Ectodermal cell (in vitro differentiated cells): ENCODE results near the gene TSSK2.

Experiments used
- H3K27ac ChIP-seq: 2 replicates; pipeline ENCODE4 v1.7.0; 2013; ENCODE audit warnings: mild to moderate bottlenecking, low read depth, low read length; ENCODE audit not compliant: insufficient read depth, poor library complexity, severe bottlenecking
- H3K27me3 ChIP-seq: 2 replicates; pipeline ENCODE4 v1.7.0; 2013; ENCODE audit warnings: mild to moderate bottlenecking, low read length; ENCODE audit not compliant: insufficient read depth, control insufficient read depth, poor library complexity, severe bottlenecking
- H3K36me3 ChIP-seq: one replicate; pipeline ENCODE4 v1.7.0; 2013; ENCODE audit warnings: low read length; ENCODE audit not compliant: control insufficient read depth, insufficient read depth
- H3K4me1 ChIP-seq: one replicate; pipeline ENCODE4 v1.7.0; 2013; ENCODE audit warnings: low read length; ENCODE audit not compliant: control insufficient read depth, insufficient read depth
- H3K4me3 ChIP-seq: 2 replicates; pipeline ENCODE4 v1.7.0; 2013; ENCODE audit warnings: low read depth, low read length, control low read depth; ENCODE audit not compliant: insufficient read depth
- H3K9me3 ChIP-seq: 2 replicates; pipeline ENCODE4 v1.7.0; 2013; ENCODE audit warnings: mild to moderate bottlenecking, low read length, moderate library complexity; ENCODE audit not compliant: control insufficient read depth
- WGBS, 2 experiments: methylation state at CpG; one replicate each; pipeline ENCODE4 v1.1.7; 2013; ENCODE audit warnings: missing lambda C conversion rate in 2 of 2; 5-methylcytosine and 5-hydroxymethylcytosine counted together

Gene TSSK2

DNA sequence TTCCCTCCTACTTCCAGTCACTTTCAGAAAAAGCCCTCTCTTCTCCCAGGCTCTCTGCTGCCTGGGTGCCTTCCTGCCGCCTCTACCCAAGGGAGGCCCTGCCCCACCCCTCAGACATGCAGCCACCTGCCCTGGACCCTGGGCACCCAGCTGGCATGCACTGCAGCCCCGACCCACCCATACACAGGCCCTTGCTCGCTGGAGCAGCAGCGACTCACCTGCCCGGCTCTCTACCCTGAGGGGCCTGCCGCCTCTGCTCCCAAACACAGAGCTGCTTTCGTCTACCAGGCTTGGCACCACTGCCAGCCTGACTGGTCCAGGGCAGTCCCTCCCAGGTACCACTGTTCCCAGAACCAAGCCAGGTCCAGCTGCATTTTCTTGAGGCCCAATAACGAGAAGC, 1.2 kb upstream of the TSSK2 start:
- Histone ChIP-seq H3K27me3 (no peaks in the 10 kb centered on the region), H3K27ac (no peak overlapping the region), H3K4me1 (no peaks in the 10 kb centered on the region), H3K36me3 (no peaks in the 10 kb centered on the region), H3K9me3 (no peaks in the 10 kb centered on the region), H3K4me3 (no peak overlapping the region)
- WGBS, 2 experiments: 85 to 87% methylated on average over 8 of the region's 8 CpGs

DNA sequence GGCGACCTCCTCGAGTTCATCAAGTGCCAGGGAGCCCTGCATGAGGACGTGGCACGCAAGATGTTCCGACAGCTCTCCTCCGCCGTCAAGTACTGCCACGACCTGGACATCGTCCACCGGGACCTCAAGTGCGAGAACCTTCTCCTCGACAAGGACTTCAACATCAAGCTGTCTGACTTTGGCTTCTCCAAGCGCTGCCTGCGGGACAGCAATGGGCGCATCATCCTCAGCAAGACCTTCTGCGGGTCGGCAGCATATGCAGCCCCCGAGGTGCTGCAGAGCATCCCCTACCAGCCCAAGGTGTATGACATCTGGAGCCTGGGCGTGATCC, 542 bp downstream of the TSSK2 start:
- no peaks in the 10 kb centered on the region for H3K9me3 ChIP-seq
- H3K27ac ChIP-seq: no peak overlapping the region
- WGBS, 2 experiments: 96 to 97% methylated on average over 19 of the region's 19 CpGs

DNA sequence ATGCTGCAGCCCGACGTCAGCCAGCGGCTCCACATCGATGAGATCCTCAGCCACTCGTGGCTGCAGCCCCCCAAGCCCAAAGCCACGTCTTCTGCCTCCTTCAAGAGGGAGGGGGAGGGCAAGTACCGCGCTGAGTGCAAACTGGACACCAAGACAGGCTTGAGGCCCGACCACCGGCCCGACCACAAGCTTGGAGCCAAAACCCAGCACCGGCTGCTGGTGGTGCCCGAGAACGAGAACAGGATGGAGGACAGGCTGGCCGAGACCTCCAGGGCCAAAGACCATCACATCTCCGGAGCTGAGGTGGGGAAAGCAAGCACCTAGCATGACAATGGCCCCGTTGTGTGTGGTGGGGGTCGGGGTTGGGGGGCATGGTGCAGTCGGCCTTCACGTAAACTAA, 1.0 kb downstream of the TSSK2 start:
- Histone ChIP-seq H3K4me3 (no peak overlapping the region), H3K9me3 (no peaks in the 10 kb centered on the region), H3K4me1 (no peaks in the 10 kb centered on the region), H3K27me3 (no peaks in the 10 kb centered on the region), H3K27ac (no peak overlapping the region), H3K36me3 (no peaks in the 10 kb centered on the region)
- WGBS, 2 experiments: 94% methylated on average over 20 of the region's 20 CpGs

More for the DNA sequence above, 542 bp downstream of the TSSK2 start:
- Histone ChIP-seq H3K27me3 (no peaks in the 10 kb centered on the region), H3K4me1 (no peaks in the 10 kb centered on the region), H3K4me3 (no peak overlapping the region), H3K36me3 (no peaks in the 10 kb centered on the region)

DNA sequence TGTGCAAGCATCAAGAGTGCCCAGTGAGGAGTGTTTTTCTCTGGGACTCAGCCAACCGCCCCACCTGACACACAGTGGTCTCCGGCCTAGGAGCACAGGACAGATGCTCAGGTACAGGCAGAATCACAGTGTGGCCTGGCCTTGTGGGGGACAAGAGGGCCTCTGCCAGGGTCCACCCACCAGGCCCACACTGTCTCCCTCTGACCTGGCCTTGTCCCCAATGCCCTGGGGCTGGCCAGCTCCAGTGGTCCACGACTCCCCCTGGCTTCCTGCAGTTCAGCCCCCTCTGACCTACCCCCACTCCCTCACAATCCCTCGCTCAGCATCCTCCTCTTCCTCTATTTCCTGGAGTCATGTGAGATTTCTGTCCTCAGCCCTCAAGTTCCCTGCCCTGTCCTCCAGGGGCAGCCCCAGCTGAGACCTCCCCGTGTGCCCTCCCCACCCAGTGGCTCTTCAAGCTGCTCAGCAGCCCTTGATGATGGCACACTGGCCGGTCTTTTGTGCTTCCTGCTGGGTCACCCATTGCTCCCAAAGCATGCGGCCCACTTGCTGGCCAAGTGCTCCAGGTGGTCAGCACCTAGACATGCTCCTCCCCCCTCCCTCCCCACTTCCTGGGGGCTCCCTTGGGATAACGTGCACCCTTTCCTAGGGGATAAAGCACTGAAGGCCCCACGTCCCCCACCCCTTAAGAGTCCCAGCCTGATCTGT, 1.7 kb downstream of the TSSK2 start:
- Histone ChIP-seq H3K4me3 (no peak overlapping the region), H3K36me3 (no peaks in the 10 kb centered on the region), H3K27me3 (no peaks in the 10 kb centered on the region), H3K9me3 (no peaks in the 10 kb centered on the region), H3K4me1 (no peaks in the 10 kb centered on the region), H3K27ac (no peak overlapping the region)
- 95% methylated on average over 9 of the region's 9 CpGs for WGBS, 2 experiments

DNA sequence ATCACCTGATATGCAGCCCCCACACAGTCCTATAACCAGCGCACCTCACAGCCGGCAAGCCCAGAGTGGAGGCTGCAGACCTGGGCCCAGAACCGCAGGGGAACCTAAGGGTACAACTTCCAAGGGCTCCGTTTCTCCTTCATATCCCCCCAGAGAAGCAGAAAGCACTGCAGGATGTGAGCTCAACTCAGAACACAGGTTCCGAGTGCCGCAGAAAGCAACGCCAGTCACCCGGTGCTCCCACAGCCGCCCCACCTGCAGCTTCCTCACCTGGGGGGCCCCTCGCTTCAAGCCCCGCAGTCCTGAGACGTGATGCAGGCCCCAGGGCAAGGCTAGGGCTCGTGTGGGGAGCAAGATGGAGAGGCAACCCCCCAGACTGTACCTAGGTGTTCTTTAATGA, 2.5 kb downstream of the TSSK2 start:
- Histone ChIP-seq H3K36me3 (no peaks in the 10 kb centered on the region), H3K4me3 (no peak overlapping the region), H3K4me1 (no peaks in the 10 kb centered on the region), H3K27ac (no peak overlapping the region), H3K9me3 (no peaks in the 10 kb centered on the region), H3K27me3 (no peaks in the 10 kb centered on the region)
- WGBS, 2 experiments: 95 to 96% methylated on average over 13 of the region's 13 CpGs

DNA sequence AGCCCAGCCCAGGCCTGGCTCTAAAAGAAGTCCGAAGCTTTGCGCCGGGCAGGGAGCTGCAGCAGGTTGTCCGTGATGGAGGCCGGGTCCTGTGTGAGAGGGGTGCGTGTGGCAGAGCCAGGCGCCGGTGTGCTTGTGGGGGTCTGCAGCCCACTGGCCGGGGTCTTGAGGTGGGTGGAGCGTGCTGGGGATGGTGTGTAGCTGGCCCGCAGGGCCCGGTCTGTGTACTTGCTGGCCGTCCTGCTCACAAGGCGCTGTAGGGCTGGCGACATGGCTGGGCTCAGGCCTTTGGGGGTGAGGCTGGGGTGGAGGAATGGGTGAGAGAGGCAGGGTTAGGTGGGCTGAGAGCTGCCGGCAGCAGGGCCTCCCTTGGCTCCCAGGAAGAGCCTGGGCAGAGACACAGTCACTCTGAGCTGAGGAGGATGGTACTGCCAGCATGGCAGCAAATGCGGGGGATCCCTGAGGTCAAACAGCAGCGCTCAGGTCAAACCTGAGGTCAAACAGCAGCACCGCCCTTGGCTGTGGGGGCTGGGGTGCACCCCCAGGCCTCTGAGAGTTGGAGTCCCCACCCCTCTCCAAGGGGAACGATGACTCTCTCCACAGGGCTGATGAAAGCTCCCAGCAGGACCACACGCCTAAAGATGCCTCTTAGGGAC, 3.2 kb downstream of the TSSK2 start:
- Histone ChIP-seq H3K36me3 (peaks cover 3% of the 10 kb centered on the region), H3K4me3 (no peak overlapping the region), H3K27ac (no peak overlapping the region), H3K9me3 (no peaks in the 10 kb centered on the region), H3K27me3 (no peaks in the 10 kb centered on the region), H3K4me1 (no peaks in the 10 kb centered on the region)
- 93 to 95% methylated on average over 21 of the region's 21 CpGs for WGBS, 2 experiments

DNA sequence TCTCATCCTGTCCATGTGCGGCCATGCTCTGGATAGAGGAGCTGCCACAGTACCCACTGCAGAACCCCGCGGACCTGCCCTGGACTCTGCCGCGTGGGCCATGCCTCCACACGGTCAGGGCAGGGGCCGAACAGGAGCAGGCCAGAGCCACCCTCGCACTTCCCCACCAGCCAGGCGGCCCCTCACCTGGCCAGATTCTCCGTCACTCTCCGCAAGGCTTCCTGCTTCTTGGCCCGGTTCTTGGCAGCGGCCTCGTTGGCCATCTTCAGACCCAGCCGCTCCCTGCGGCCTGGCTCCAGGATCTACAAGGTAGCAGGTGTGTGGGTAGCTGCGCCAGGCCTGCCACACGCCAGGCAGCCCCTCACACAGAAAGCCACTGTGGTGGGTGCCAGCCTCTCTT, 3.8 kb downstream of the TSSK2 start:
- H3K27me3 ChIP-seq: no peaks in the 10 kb centered on the region
- no peaks in the 10 kb centered on the region for H3K9me3 ChIP-seq
- no peaks in the 10 kb centered on the region for H3K4me1 ChIP-seq
- H3K27ac ChIP-seq: no peak overlapping the region
- peaks cover 7% of the 10 kb centered on the region for H3K36me3 ChIP-seq
- no peak overlapping the region for H3K4me3 ChIP-seq
- WGBS, 2 experiments: 94 to 95% methylated on average over 18 of the region's 18 CpGs

DNA sequence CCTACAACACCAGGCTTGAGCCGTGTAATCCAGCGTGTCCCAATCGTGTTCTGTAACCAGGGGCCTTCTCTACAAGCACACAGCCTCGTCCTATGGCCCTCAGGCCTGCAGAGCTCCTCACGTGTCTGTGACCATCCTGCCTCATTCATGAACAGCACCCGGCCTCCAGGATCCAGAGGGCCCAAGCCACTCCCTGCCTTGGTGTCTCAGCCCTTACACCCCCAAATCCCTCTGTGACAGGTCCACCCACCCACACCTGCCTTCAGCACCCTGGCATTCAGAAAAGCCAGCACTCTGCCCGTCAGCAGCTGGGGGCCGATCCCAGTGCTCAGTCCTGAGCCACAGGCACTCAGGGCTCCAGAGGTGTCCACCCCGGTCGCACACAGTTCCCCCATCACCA, 5.8 kb downstream of the TSSK2 start:
- no peak overlapping the region for H3K4me3 ChIP-seq
- whole genome bisulfite sequencing, 2 experiments: 93 to 94% methylated on average over 10 of the region's 10 CpGs
- peaks cover 12% of the 10 kb centered on the region for H3K36me3 ChIP-seq

DNA sequence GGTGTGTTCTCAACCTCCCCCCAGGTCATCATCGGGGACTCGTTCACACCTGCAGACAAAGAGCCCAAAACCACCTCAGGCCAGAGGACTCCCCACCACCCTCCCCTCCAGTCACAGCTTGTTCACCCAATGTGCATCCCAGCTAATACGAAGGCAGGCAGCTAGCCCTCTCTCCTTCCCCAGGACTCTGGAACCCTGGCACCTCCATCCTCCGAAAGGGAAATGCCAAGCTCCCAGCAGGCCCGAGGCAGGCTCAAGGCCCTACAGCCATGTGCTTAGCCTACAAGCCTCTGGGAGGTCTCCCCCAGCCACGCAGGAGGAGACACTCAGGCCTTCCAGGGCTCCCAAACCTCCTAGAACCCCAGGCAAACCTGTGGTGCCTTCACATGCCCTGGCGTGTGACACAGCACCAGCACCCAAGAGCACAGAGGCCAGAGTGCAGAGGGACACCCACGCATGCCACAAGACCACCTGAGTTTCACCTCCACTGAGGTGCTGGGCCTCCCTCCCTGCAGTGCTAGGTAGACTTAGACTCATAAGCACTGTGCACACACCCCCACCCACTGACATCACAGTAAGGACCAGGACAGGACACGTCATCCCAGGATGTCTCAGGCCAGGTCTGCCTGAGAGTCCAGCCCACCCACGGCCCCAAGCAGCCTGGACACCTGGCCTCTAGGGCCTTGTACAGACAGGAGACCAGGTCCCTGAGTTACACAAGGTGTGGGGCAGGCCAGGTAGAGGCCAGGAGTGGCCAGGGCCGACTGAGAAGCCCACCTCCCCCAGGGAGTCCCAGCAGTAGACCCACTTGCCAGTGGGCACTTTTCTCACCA, 6.5 kb downstream of the TSSK2 start:
- Histone ChIP-seq H3K27me3 (no peaks in the 10 kb centered on the region), H3K36me3 (peaks cover 12% of the 10 kb centered on the region), H3K9me3 (no peaks in the 10 kb centered on the region), H3K4me1 (no peaks in the 10 kb centered on the region), H3K27ac (no peak overlapping the region), H3K4me3 (no peak overlapping the region)
- 93 to 96% methylated on average over 11 of the region's 11 CpGs for WGBS, 2 experiments

More for the DNA sequence above, 5.8 kb downstream of the TSSK2 start:
- Histone ChIP-seq H3K27ac (no peak overlapping the region), H3K27me3 (no peaks in the 10 kb centered on the region), H3K9me3 (no peaks in the 10 kb centered on the region), H3K4me1 (no peaks in the 10 kb centered on the region)
